HepG2 (cell line): ENCODE results near the gene VANGL2. TPM values are rescaled to one million over a fixed set of nuclear protein-coding genes. Genes with fewer than 3 reads are reported as not detected.

Source experiments
- ATAC-seq: fragments of 200-7000 bp; cut with Tn5 transposase; 3 replicates; pipeline ENCODE4 v1.9.1; 2020; ENCODE audit warnings: mild to moderate bottlenecking, moderate library complexity
- BruUV-seq: library from RNA; stranded (reverse); fragments of 400-500 nt; replicated peaks from 2 replicates; lab custom pipeline; 2021; lab: Mats Ljungman, UMichigan
- CTCF ChIA-PET: fragments of 300-600 bp; formaldehyde crosslinking; extraction: SDS; loops from one replicate; lab custom pipeline; 2021; ENCODE audit warnings: low total read pairs, inconsistent platforms, low intra/inter-chr PET ratio; lab: Yijun Ruan, JAX
- POLR2A ChIA-PET: fragments of 350-600 bp; sonication (Branson Sonifier 250); formaldehyde crosslinking; loops from one replicate; lab custom pipeline; 2020; ENCODE audit warnings: antibody characterized with exemption, inconsistent platforms; lab: Yijun Ruan, JAX
- DNase-seq: peaks from one replicate; pipeline ENCODE4 v3.0.0-alpha.2; 2015; ENCODE audit warnings: low spot score
- FAIRE-seq: peaks from 3 replicates; lab custom pipeline; 2011; peaks lifted over from hg19 to GRCh38; lab: Jason Lieb, UNC
- H2AFZ ChIP-seq: one replicate; pipeline ENCODE4 v1.6.1; 2011; ENCODE audit warnings: low read length, inconsistent platforms
- H3K27ac ChIP-seq: fragments of 300-600 bp; 3 replicates; pipeline ENCODE4 v1.8.0; 2011; ENCODE audit warnings: mixed run types, mild to moderate bottlenecking, mixed read lengths, low read length, inconsistent platforms; ENCODE audit not compliant: insufficient read depth; ENCODE audit errors: extremely low read length
- H3K27me3 ChIP-seq, 2 experiments: fragments of 200-600 bp in 1 of 2; 2 replicates in 1 of 2; 3 replicates in 1 of 2; pipeline versions ENCODE4 v1.6.0 to v1.8.0; 2011; ENCODE audit warnings: low read length in 2 of 2, mild to moderate bottlenecking in 2 of 2, moderate library complexity in 2 of 2, inconsistent platforms in 1 of 2; ENCODE audit not compliant: insufficient read depth in 2 of 2, control insufficient read depth in 1 of 2
- H3K36me3 ChIP-seq, 2 experiments: fragments of 200-600 bp in 1 of 2; replicated peaks in 1 of 2; 2 replicates in 1 of 2; 3 replicates in 1 of 2; pipeline versions ENCODE4 v1.5.1 to v1.8.0; 2011; ENCODE audit warnings: low read length in 2 of 2, inconsistent platforms in 1 of 2; ENCODE audit not compliant: insufficient read depth in 2 of 2, control insufficient read depth in 1 of 2
- H3K4me1 ChIP-seq: 2 replicates; pipeline ENCODE4 v1.5.1; 2012; ENCODE audit warnings: low read length, inconsistent platforms; ENCODE audit not compliant: insufficient read depth
- H3K4me2 ChIP-seq: 2 replicates; pipeline ENCODE4 v1.6.0; 2011; ENCODE audit warnings: low read depth, low read length, inconsistent platforms
- H3K4me3 ChIP-seq, 3 experiments: fragments of 200-600 bp in 1 of 3; sonication (generic), shearing (Covaris generic) in 1 of 3; replicated peaks in 1 of 3; 2 replicates each; pipeline ENCODE4 v1.5.1; 2011 to 2016; ENCODE audit warnings: low read length in 3 of 3, inconsistent platforms in 2 of 3, low read depth in 2 of 3, mild to moderate bottlenecking in 2 of 3, control low read depth in 1 of 3, mixed read lengths in 1 of 3; ENCODE audit not compliant: insufficient read depth in 1 of 3
- H3K79me2 ChIP-seq: one replicate; pipeline ENCODE4 v1.6.1; 2011; ENCODE audit warnings: low read length, inconsistent platforms; ENCODE audit not compliant: insufficient read depth
- H3K9ac ChIP-seq: 2 replicates; pipeline ENCODE4 v1.6.0; 2011; ENCODE audit warnings: mild to moderate bottlenecking, low read depth, low read length, inconsistent platforms; ENCODE audit not compliant: insufficient read depth
- H3K9me3 ChIP-seq: 2 replicates; pipeline ENCODE4 v1.5.1; 2012; ENCODE audit warnings: mild to moderate bottlenecking, low read length
- H4K20me1 ChIP-seq: 2 replicates; pipeline ENCODE4 v1.6.0; 2011; ENCODE audit warnings: inconsistent platforms, mild to moderate bottlenecking, low read length, moderate library complexity; ENCODE audit not compliant: insufficient read depth
- ATF1 ChIP-seq: IDR thresholded peaks from 2 replicates; pipeline ENCODE4 v1.6.1; 2016; ENCODE audit warnings: mild to moderate bottlenecking, control low read depth
- BCL6 ChIP-seq: IDR thresholded peaks from 2 replicates; pipeline ENCODE4 v1.6.1; 2016; ENCODE audit warnings: missing genetic modification reagents, missing compliant biosample characterization
- BCLAF1 ChIP-seq: fragments of 450-650 bp; IDR thresholded peaks from 2 replicates; pipeline ENCODE4 v1.6.1; 2017; ENCODE audit warnings: mild to moderate bottlenecking
- CREB1 ChIP-seq, 2 experiments: fragments of 450-650 bp in 1 of 2; IDR thresholded peaks; 2 replicates each; pipeline ENCODE4 v1.6.1; 2016 to 2017; ENCODE audit warnings: control low read depth in 1 of 2, mild to moderate bottlenecking in 1 of 2, missing compliant biosample characterization in 1 of 2, missing genetic modification characterization in 1 of 2
- DNMT3B ChIP-seq: conservative IDR thresholded peaks from 2 replicates; pipeline ENCODE4 v1.6.1; 2016; ENCODE audit warnings: missing biosample characterization, control low read depth
- GATA4 ChIP-seq: sonication (generic); IDR thresholded peaks from 2 replicates; pipeline ENCODE4 v1.6.1; 2016; ENCODE audit warnings: antibody characterized with exemption, low read depth, borderline replicate concordance
- HDAC1 ChIP-seq: sonication (generic); formaldehyde crosslinking; IDR thresholded peaks from 2 replicates; pipeline ENCODE4 v1.5.1; 2020; ENCODE audit warnings: mild to moderate bottlenecking, missing genetic modification reagents
- KAT7 ChIP-seq: IDR thresholded peaks from 2 replicates; pipeline ENCODE4 v1.6.1; 2018; ENCODE audit warnings: borderline replicate concordance, missing compliant biosample characterization
- MYC ChIP-seq: sonication (generic); formaldehyde crosslinking; IDR thresholded peaks from 2 replicates; pipeline ENCODE4 v1.9.0; 2021; ENCODE audit warnings: missing genetic modification reagents, borderline replicate concordance
- PHF21A ChIP-seq: sonication (generic); formaldehyde crosslinking; IDR thresholded peaks from 2 replicates; pipeline ENCODE4 v1.5.0; 2020; ENCODE audit warnings: mild to moderate bottlenecking, missing genetic modification reagents
- TIGD3 ChIP-seq: sonication (generic); formaldehyde crosslinking; IDR thresholded peaks from 2 replicates; pipeline ENCODE4 v1.5.1; 2020; ENCODE audit warnings: mild to moderate bottlenecking, missing genetic modification reagents, borderline replicate concordance
- ZKSCAN5 ChIP-seq: sonication (generic); formaldehyde crosslinking; IDR thresholded peaks from 2 replicates; pipeline ENCODE4 v1.5.1; 2020; ENCODE audit warnings: mild to moderate bottlenecking, missing genetic modification reagents
- ZNF160 ChIP-seq: sonication (generic); formaldehyde crosslinking; IDR thresholded peaks from 2 replicates; pipeline ENCODE4 v1.8.0; 2022; ENCODE audit warnings: mild to moderate bottlenecking, inconsistent platforms, missing genetic modification reagents
- ZNF225 ChIP-seq: sonication (generic); formaldehyde crosslinking; IDR thresholded peaks from 2 replicates; pipeline ENCODE4 v1.4.0; 2020; ENCODE audit warnings: mild to moderate bottlenecking, missing genetic modification reagents
- ZNF230 ChIP-seq: sonication (generic); formaldehyde crosslinking; IDR thresholded peaks from 2 replicates; pipeline ENCODE4 v1.4.0; 2020; ENCODE audit warnings: mild to moderate bottlenecking, missing genetic modification reagents
- ZNF354B ChIP-seq: sonication (generic); formaldehyde crosslinking; IDR thresholded peaks from 2 replicates; pipeline ENCODE4 v1.8.0; 2022; ENCODE audit warnings: mild to moderate bottlenecking, missing genetic modification reagents
- ZNF766 ChIP-seq: sonication (generic); formaldehyde crosslinking; IDR thresholded peaks from 2 replicates; pipeline ENCODE4 v1.5.0; 2020; ENCODE audit warnings: missing genetic modification reagents, borderline replicate concordance
- ZSCAN12 ChIP-seq: sonication (generic); formaldehyde crosslinking; IDR thresholded peaks from 2 replicates; pipeline ENCODE4 v1.9.0; 2021; ENCODE audit warnings: mild to moderate bottlenecking, missing genetic modification reagents
- WGBS: methylation state at CpG from one replicate; pipeline ENCODE4 v1.1.6; 2017; ENCODE audit warnings: low lambda C conversion rate; 5-methylcytosine and 5-hydroxymethylcytosine counted together
- in situ Hi-C: cut with HindIII; loops from 2 replicates; pipeline ENCODE4 v1.10.0; 2017; ENCODE audit warnings: low pct_unique_long_range_greater_than_20kb; ENCODE audit not compliant: extremely low pct_ligation_motif_present
- intact Hi-C: fragments of 100-400 bp; cut with micrococcal nuclease; formaldehyde crosslinking; loops from one replicate; pipeline ENCODE4 v1.10.0; 2022; ENCODE audit not compliant: unreplicated experiment
- polyA plus RNA-seq, 8 experiments: library from polyadenylated mRNA; depleted of rRNA in 3 of 8; stranded (reverse) in 7 of 8; unstranded in 1 of 8; fragments of >200 nt; fragmentation: Illumina TruSeq in 4 of 8; extraction: Trizol in 4 of 8; gene quantifications; 2 replicates each; pipeline versions ENCODE4 v1.2.1 to v1.2.3, GENCODE V29; 2011 to 2016; ENCODE audit warnings: low read depth in 4 of 8, missing spikeins in 1 of 8, mixed read lengths in 1 of 8; ENCODE audit not compliant: insufficient read depth in 1 of 8
- total RNA-seq, 5 experiments: library from RNA; depleted of rRNA; stranded (reverse); fragments of >200 nt; fragmentation: Illumina TruSeq; extraction: Trizol; gene quantifications; 2 replicates each; pipeline ENCODE4 v1.2.3, GENCODE V29; 2016; ENCODE audit warnings: low read depth in 1 of 5

The VANGL2 gene
- total and polyA plus RNA-seq, 2 of the 13 experiments (the other 11 are each of a cell fraction or from before 2014, with no cell fraction given), result 0.09 TPM; not detected in 1

GRCh38 chr1:160437432-160438316, 37.3 kb downstream of the VANGL2 start:
- H3K9me3 ChIP-seq, result no peaks in the 10 kb centered on the region
- in situ Hi-C loops (no loop called here), intact Hi-C loops (no loop called here)
- FAIRE-seq (no peak), DNase-seq (no peak), ATAC-seq (no peak)
- CTCF ChIA-PET, result no interaction called here
- H3K4me1 ChIP-seq, result no peaks in the 10 kb centered on the region
- BruUV-seq, result no TSS peak
- POLR2A ChIA-PET, result no interaction called here
- TF ChIP-seq ZSCAN12 (CRISPR knock-in tag), result no peak
- no peak for TF ChIP-seq KAT7 (CRISPR knock-in tag)
- no peak for TF ChIP-seq TIGD3 (CRISPR knock-in tag)
- TF ChIP-seq BCL6 (CRISPR knock-in tag), result no peak
- TF ChIP-seq HDAC1 (CRISPR knock-in tag), result no peak
- no peak for TF ChIP-seq GATA4
- TF ChIP-seq CREB1 (IDR thresholded peaks at IDR 0.05), result no peak
- TF ChIP-seq CREB1 (CRISPR knock-in tag; IDR thresholded peaks at IDR 0.05), result no peak
- TF ChIP-seq ZKSCAN5 (CRISPR knock-in tag), result no peak
- TF ChIP-seq DNMT3B (CRISPR knock-in tag), result no peak
- no peak for TF ChIP-seq ATF1 (CRISPR knock-in tag)
- TF ChIP-seq ZNF354B (CRISPR knock-in tag), result no peak
- TF ChIP-seq MYC (CRISPR knock-in tag), result no peak
- TF ChIP-seq ZNF225 (CRISPR knock-in tag), result no peak
- TF ChIP-seq ZNF766, result no peak
- no peak for TF ChIP-seq ZNF230 (CRISPR knock-in tag)
- no peak for TF ChIP-seq PHF21A (CRISPR knock-in tag)
- TF ChIP-seq ZNF160 (CRISPR knock-in tag), result no peak
- TF ChIP-seq BCLAF1, result no peak
- no peaks in the 10 kb centered on the region for H3K79me2 ChIP-seq
- H3K27me3 ChIP-seq, result no peaks in the 10 kb centered on the region
- H3K4me2 ChIP-seq, result no peak overlapping the region
- 27% methylated on average over 4 of the region's 4 CpGs for WGBS
- H3K36me3 ChIP-seq, result no peaks in the 10 kb centered on the region
- no peak overlapping the region for H3K4me3 ChIP-seq
- H2AFZ ChIP-seq, result no peak overlapping the region
- no peak overlapping the region for H3K9ac ChIP-seq
- no peaks in the 10 kb centered on the region for H4K20me1 ChIP-seq
- no peak overlapping the region for H3K27ac ChIP-seq
